Lower lobe of right lung (tissue), 2 donors: ENCODE data around the gene MFAP2. TPM values are rescaled to one million over a fixed set of nuclear protein-coding genes. Genes with fewer than 3 reads are reported as not detected.

Source experiments
- ATAC-seq, 2 donors: fragments of 200-7000 bp; cut with Tn5 transposase; one replicate each; pipeline ENCODE4 v1.9.1; 2020 to 2022; ENCODE audit warnings: mild to moderate bottlenecking in 2 of 2, moderate library complexity in 2 of 2
- DNase-seq: peaks from one replicate; pipeline ENCODE4 v3.0.0-alpha.2; 2020
- H3K27ac ChIP-seq: fragments of 200-600 bp; one replicate; pipeline ENCODE4 v1.8.0; 2022
- H3K27me3 ChIP-seq: fragments of 200-600 bp; one replicate; pipeline ENCODE4 v1.8.0; 2022; ENCODE audit warnings: low read depth
- H3K36me3 ChIP-seq: fragments of 200-600 bp; one replicate; pipeline ENCODE4 v1.8.0; 2022; ENCODE audit warnings: mild to moderate bottlenecking
- H3K4me1 ChIP-seq: fragments of 200-600 bp; one replicate; pipeline ENCODE4 v1.8.0; 2022
- H3K4me3 ChIP-seq: fragments of 200-600 bp; one replicate; pipeline ENCODE4 v1.8.0; 2022; ENCODE audit warnings: mild to moderate bottlenecking
- H3K9me3 ChIP-seq: fragments of 200-600 bp; one replicate; pipeline ENCODE4 v1.8.0; 2022
- intact Hi-C: fragments of 100-400 bp; cut with DNase I; formaldehyde crosslinking; loops from one replicate; pipeline ENCODE4 v1.11.0; 2022
- total RNA-seq: library from RNA; stranded (reverse); fragmentation: NEBNext Ultra II Directional; extraction: Animal tissue kit (Norgen Biotek cat#: 25700); gene quantifications from one replicate; pipeline ENCODE4 v1.2.1, GENCODE V29; 2021
- TF ChIP-seq, protein P1 (sequence below): fragments of 200-600 bp; IDR thresholded peaks from one replicate; pipeline ENCODE4 v1.8.0; 2022; ENCODE audit warnings: antibody characterized with exemption, mild to moderate bottlenecking
- donor health status: DM: no; HTN: yes; CAD: no; lungs with severe emphysema.

MFAP2 gene
- total RNA-seq, 1 donor from 2014 or later: 11.9 TPM

GRCh38 chr1:16924919-16925477 is 55.4 kb downstream of the MFAP2 start:
- DNase-seq (peak; percentile 29), ATAC-seq (no peak)
- TF ChIP-seq, protein P1, sequence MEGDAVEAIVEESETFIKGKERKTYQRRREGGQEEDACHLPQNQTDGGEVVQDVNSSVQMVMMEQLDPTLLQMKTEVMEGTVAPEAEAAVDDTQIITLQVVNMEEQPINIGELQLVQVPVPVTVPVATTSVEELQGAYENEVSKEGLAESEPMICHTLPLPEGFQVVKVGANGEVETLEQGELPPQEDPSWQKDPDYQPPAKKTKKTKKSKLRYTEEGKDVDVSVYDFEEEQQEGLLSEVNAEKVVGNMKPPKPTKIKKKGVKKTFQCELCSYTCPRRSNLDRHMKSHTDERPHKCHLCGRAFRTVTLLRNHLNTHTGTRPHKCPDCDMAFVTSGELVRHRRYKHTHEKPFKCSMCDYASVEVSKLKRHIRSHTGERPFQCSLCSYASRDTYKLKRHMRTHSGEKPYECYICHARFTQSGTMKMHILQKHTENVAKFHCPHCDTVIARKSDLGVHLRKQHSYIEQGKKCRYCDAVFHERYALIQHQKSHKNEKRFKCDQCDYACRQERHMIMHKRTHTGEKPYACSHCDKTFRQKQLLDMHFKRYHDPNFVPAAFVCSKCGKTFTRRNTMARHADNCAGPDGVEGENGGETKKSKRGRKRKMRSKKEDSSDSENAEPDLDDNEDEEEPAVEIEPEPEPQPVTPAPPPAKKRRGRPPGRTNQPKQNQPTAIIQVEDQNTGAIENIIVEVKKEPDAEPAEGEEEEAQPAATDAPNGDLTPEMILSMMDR: no peak
- H3K4me3 ChIP-seq: no peak overlapping the region
- H3K9me3 ChIP-seq: no peaks in the 10 kb centered on the region
- H3K4me1 ChIP-seq: peaks cover 6% of the 10 kb centered on the region
- intact Hi-C loops: no loop called here
- no peak overlapping the region for H3K27ac ChIP-seq
- no peaks in the 10 kb centered on the region for H3K27me3 ChIP-seq
- no peaks in the 10 kb centered on the region for H3K36me3 ChIP-seq

Other genes starting within 250 kb of the MFAP2 start
- gene RNU1-4, start 240.1 kb downstream of the MFAP2 start, total RNA-seq: 6,803 TPM
- 6,803 TPM for gene RNU1-2, start 84.6 kb downstream of the MFAP2 start, total RNA-seq
- gene CROCC, start 58.7 kb downstream of the MFAP2 start, total RNA-seq: 21.0 TPM
- gene ATP13A2, start 31.3 kb upstream of the MFAP2 start, total RNA-seq: 39.9 TPM
- 79.8 TPM for gene SDHB, start 73.4 kb upstream of the MFAP2 start, total RNA-seq
- 18.4 TPM for gene PADI2, start 138.8 kb upstream of the MFAP2 start, total RNA-seq
- gene PADI1, start 224.5 kb upstream of the MFAP2 start, total RNA-seq: not detected